HG03139 (cell line): ENCODE data around the gene TADA3.

Experiments used
- ATAC-seq: cut with Tn5 transposase; IDR thresholded peaks from one replicate; pipeline ENCODE4 v1.9.1; 2021; ENCODE audit not compliant: unreplicated experiment

Gene TADA3

DNA sequence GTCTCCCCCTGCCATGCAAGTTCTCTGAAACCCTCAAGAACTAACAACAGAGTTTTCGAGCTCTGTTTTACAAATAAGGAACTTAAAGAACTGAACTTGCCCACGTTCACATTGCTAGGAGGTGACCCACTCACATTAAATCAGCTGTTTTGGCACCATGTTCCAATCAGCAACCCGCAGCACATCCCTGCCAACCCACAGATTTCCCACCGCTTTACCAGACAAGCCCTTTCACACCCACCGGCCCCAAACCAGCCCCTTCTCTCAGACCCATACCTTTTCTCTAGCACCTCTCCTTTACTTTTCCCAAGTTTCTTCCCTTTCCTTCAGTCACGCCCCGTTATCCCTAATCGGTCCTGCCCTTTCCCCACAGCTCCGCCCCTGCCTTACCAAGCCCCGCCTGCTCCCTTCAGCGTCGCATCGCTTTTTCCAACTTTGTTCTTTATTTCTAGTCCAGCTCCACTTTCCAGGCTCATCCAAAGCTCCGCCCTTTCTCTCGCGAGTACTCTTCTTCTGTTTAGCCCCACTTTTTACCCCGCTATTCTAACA, 61.5 kb downstream of the TADA3 start:
- ATAC-seq, result peak; percentile 26
